Transverse colon (tissue), 4 donors: ENCODE data around the gene ABLIM2. TPM values are rescaled to one million over a fixed set of nuclear protein-coding genes. Genes with fewer than 3 reads are reported as not detected.

Experiments used
- DNase-seq: peaks from one replicate; pipeline ENCODE4 v3.0.0-alpha.2; 2019
- H3K27ac ChIP-seq, 4 donors: fragments of 200-600 bp; sonication (generic); 2 replicates each; pipeline ENCODE4 v1.5.1; 2016 to 2018; ENCODE audit warnings: inconsistent platforms in 4 of 4
- H3K27me3 ChIP-seq: fragments of 200-600 bp; sonication (generic); 2 replicates; pipeline ENCODE4 v1.5.1; 2017; ENCODE audit warnings: inconsistent platforms
- H3K36me3 ChIP-seq, 4 donors: fragments of 200-600 bp; sonication (generic); 2 replicates each; pipeline ENCODE4 v1.5.1; 2017 to 2019; ENCODE audit warnings: inconsistent platforms in 4 of 4
- H3K4me1 ChIP-seq, 4 donors: fragments of 200-600 bp; sonication (generic); 2 replicates each; pipeline ENCODE4 v1.5.1; 2017 to 2020; ENCODE audit warnings: inconsistent platforms in 4 of 4
- H3K4me3 ChIP-seq, 4 donors: fragments of 200-600 bp; sonication (generic); 1 replicate in 1 of 4; 2 replicates in 3 of 4; pipeline versions ENCODE4 v1.5.1 to v1.6.1; 2017 to 2019; ENCODE audit warnings: inconsistent platforms in 4 of 4
- H3K9me3 ChIP-seq, 2 donors: fragments of 200-600 bp; sonication (generic); 2 replicates each; pipeline ENCODE4 v1.5.1; 2017 to 2019; ENCODE audit warnings: inconsistent platforms in 2 of 2
- EP300 ChIP-seq: sonication (generic); formaldehyde crosslinking; IDR thresholded peaks from one replicate; pipeline ENCODE4 v1.6.1; 2017; ENCODE audit warnings: antibody characterized with exemption, low read depth
- POLR2A ChIP-seq: fragments of 450-650 bp; IDR thresholded peaks from one replicate; pipeline ENCODE4 v1.6.1; 2016; ENCODE audit warnings: antibody characterized with exemption, mild to moderate bottlenecking, moderate library complexity
- POLR2AphosphoS5 ChIP-seq, 3 donors: sonication (generic); formaldehyde crosslinking; IDR thresholded peaks; one replicate each; pipeline ENCODE4 v1.6.1; 2016; ENCODE audit warnings: antibody characterized with exemption in 3 of 3
- WGBS, 2 donors: methylation state at CpG; one replicate each; pipeline ENCODE4 v1.1.5; 2018; ENCODE audit warnings: low coverage in 1 of 2; 5-methylcytosine and 5-hydroxymethylcytosine counted together
- in situ Hi-C, 4 donors: fragments of 200-750 bp; cut with MboI; loops; one replicate each; pipeline versions ENCODE4 v1.15.0 to v1.15.1; 2017; ENCODE audit warnings: low sequenced_read_pairs in 3 of 4, low pct_ligation_motif_present in 1 of 4, low pct_unique_long_range_greater_than_20kb in 1 of 4
- intact Hi-C: fragments of 100-400 bp; cut with DNase I; formaldehyde crosslinking; loops from one replicate; pipeline ENCODE4 v1.15.1; 2023; ENCODE audit warnings: low total_unique reads
- total RNA-seq, 4 donors: library from RNA; depleted of rRNA; stranded (reverse); fragments of >200 nt; gene quantifications; one replicate each; pipeline ENCODE4 v1.1.0, GENCODE V29; 2016
- TF ChIP-seq, protein P1 (sequence below), 5 experiments: fragments of 200-600 bp in 3 of 5; fragments of 450-650 bp in 2 of 5; sonication (generic) in 3 of 5; IDR thresholded peaks; 1 replicate in 2 of 5; 2 replicates in 3 of 5; pipeline ENCODE4 v1.5.1; 2016 to 2017; ENCODE audit warnings: antibody characterized with exemption in 5 of 5, inconsistent platforms in 3 of 5, mild to moderate bottlenecking in 2 of 5, moderate library complexity in 1 of 5

Gene ABLIM2
- total RNA-seq, 4 donors from 2014 or later, result 3.2 to 58.4 (median 14.2) TPM

GRCh38 chr4:8041172-8041571 lies 117.4 kb downstream of the ABLIM2 start:
- Histone ChIP-seq H3K9me3 (no peaks in the 10 kb centered on the region), H3K27ac (no peak overlapping the region), H3K36me3 (no peaks in the 10 kb centered on the region), H3K4me1 (peaks cover 0 to 30% (median 8%) of the 10 kb centered on the region in 4 donors), H3K4me3 (no peak overlapping the region), H3K27me3 (no peaks in the 10 kb centered on the region)
- in situ Hi-C loops, result no loop called here
- 67 to 91% methylated on average over 1 to 7 of the region's 7 CpGs for WGBS, 2 donors
- DNase-seq, result no peak
- TF ChIP-seq POLR2A, result no peak
- TF ChIP-seq EP300, result no peak
- intact Hi-C loops, result no loop called here

GRCh38 chr4:8040607-8041006 lies 118.0 kb downstream of the ABLIM2 start:
- intact Hi-C loops, result no loop called here
- Histone ChIP-seq H3K36me3 (no peaks in the 10 kb centered on the region), H3K9me3 (no peaks in the 10 kb centered on the region), H3K4me1 (peaks cover 0 to 24% (median 8%) of the 10 kb centered on the region in 4 donors), H3K27me3 (no peaks in the 10 kb centered on the region), H3K4me3 (no peak overlapping the region), H3K27ac (no peak overlapping the region)
- in situ Hi-C loops, result no loop called here
- TF ChIP-seq, protein P1, sequence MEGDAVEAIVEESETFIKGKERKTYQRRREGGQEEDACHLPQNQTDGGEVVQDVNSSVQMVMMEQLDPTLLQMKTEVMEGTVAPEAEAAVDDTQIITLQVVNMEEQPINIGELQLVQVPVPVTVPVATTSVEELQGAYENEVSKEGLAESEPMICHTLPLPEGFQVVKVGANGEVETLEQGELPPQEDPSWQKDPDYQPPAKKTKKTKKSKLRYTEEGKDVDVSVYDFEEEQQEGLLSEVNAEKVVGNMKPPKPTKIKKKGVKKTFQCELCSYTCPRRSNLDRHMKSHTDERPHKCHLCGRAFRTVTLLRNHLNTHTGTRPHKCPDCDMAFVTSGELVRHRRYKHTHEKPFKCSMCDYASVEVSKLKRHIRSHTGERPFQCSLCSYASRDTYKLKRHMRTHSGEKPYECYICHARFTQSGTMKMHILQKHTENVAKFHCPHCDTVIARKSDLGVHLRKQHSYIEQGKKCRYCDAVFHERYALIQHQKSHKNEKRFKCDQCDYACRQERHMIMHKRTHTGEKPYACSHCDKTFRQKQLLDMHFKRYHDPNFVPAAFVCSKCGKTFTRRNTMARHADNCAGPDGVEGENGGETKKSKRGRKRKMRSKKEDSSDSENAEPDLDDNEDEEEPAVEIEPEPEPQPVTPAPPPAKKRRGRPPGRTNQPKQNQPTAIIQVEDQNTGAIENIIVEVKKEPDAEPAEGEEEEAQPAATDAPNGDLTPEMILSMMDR (IDR thresholded peaks at IDR 0.05), result no peak
- TF ChIP-seq POLR2AphosphoS5 (IDR thresholded peaks at IDR 0.05) (no peak), POLR2A (no peak), EP300 (no peak)
- no peak for DNase-seq
- WGBS, 2 donors, result 81 to 90% methylated on average over 3 to 7 of the region's 7 CpGs

GRCh38 chr4:8039853-8040252 lies 118.8 kb downstream of the ABLIM2 start:
- intact Hi-C loops, result no loop called here
- H3K9me3 ChIP-seq, result no peaks in the 10 kb centered on the region
- H3K36me3 ChIP-seq, result no peaks in the 10 kb centered on the region
- TF ChIP-seq, protein P1 (IDR thresholded peaks at IDR 0.05), result no peak
- TF ChIP-seq POLR2AphosphoS5 (IDR thresholded peaks at IDR 0.05), result no peak
- TF ChIP-seq EP300, result no peak
- H3K27ac ChIP-seq, result peak overlapping the region in 1 of 4 donors; percentile 39
- DNase-seq, result no peak
- peaks cover 0 to 17% (median 7%) of the 10 kb centered on the region in 4 donors for H3K4me1 ChIP-seq
- WGBS, 2 donors, result 57 to 80% methylated on average over 7 to 11 of the region's 11 CpGs
- H3K27me3 ChIP-seq, result no peaks in the 10 kb centered on the region
- no peak overlapping the region for H3K4me3 ChIP-seq
- in situ Hi-C loops, result no loop called here

- intact Hi-C loops (no loop called here), in situ Hi-C loops (no loop called here)
- no peaks in the 10 kb centered on the region for H3K36me3 ChIP-seq
- H3K27me3 ChIP-seq, result no peaks in the 10 kb centered on the region
- H3K27ac ChIP-seq, result no peak overlapping the region
- 26 to 27% methylated on average over 2 to 6 of the region's 6 CpGs for WGBS, 2 donors
- peaks cover 0 to 13% (median 7%) of the 10 kb centered on the region in 4 donors for H3K4me1 ChIP-seq
- no peak overlapping the region for H3K4me3 ChIP-seq
- no peaks in the 10 kb centered on the region for H3K9me3 ChIP-seq
- peak; percentile 38 for DNase-seq
- no peak for TF ChIP-seq POLR2AphosphoS5 (IDR thresholded peaks at IDR 0.05)
- TF ChIP-seq, protein P1 (IDR thresholded peaks at IDR 0.05), result peak in 1 of 5 experiments; percentile 26
Observed at GRCh38 chr4:8039290-8039689, 119.3 kb downstream of the ABLIM2 start.

- 44 to 69% methylated on average over 3 to 7 of the region's 7 CpGs for WGBS, 2 donors
- no peaks in the 10 kb centered on the region for H3K9me3 ChIP-seq
- H3K4me3 ChIP-seq, result no peak overlapping the region
- H3K27me3 ChIP-seq, result no peaks in the 10 kb centered on the region
- no peak overlapping the region for H3K27ac ChIP-seq
- in situ Hi-C loops, result no loop called here
- DNase-seq, result no peak
- TF ChIP-seq, protein P1 (IDR thresholded peaks at IDR 0.05), result no peak
- TF ChIP-seq POLR2AphosphoS5 (IDR thresholded peaks at IDR 0.05), result no peak
- TF ChIP-seq EP300, result no peak
- TF ChIP-seq POLR2A, result no peak
- H3K36me3 ChIP-seq, result no peaks in the 10 kb centered on the region
- peaks cover 0 to 13% (median 7%) of the 10 kb centered on the region in 4 donors for H3K4me1 ChIP-seq
- intact Hi-C loops, result no loop called here
Observed at GRCh38 chr4:8038719-8039251, 119.8 kb downstream of the ABLIM2 start.
